Activated CD4-positive, alpha-beta T cell treated with anti-CD3 and anti-CD28 coated beads for 4 hours (primary cell): ENCODE data around the gene DBNL.

Source experiments
- DNase-seq, 2 donors: peaks; one replicate each; pipeline ENCODE4 v3.0.0-alpha.2; 2020

Gene DBNL

GRCh38 chr7:44079331-44080021 lies 35.0 kb downstream of the DBNL start:
- DNase-seq, result no peak

- DNase-seq, result no peak
Measured at GRCh38 chr7:44080118-44080517, 35.6 kb downstream of the DBNL start.

DNA sequence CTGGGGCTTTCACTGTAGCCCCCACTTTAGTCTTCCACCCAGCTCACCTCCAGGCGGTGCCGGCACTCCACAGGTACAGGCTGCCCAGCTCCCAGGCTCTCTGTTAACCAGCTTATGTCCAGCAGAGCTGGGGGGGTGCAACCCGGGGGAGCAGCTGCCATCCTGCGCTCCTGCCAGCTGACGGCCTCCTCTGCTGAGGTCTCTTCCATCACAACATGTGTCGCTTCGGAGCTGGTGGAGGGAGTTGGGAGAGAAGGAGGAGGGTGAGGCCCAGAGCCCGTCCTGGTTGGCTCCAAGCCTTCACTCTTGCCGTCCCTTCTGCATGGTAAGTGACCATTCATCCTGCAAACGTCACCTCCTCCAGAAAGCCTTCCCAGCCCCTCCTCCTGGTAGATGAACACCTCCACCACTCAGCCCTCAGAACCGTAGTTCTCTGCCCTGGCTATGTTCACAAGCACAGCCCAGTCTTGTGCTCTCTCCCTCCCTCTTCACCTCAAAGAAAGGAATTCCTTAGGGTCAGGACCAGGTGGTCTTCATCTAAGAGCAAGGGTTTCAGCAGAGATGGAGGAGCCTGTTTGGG lies 36.3 kb downstream of the DBNL start:
- DNase-seq, result no peak

DNA sequence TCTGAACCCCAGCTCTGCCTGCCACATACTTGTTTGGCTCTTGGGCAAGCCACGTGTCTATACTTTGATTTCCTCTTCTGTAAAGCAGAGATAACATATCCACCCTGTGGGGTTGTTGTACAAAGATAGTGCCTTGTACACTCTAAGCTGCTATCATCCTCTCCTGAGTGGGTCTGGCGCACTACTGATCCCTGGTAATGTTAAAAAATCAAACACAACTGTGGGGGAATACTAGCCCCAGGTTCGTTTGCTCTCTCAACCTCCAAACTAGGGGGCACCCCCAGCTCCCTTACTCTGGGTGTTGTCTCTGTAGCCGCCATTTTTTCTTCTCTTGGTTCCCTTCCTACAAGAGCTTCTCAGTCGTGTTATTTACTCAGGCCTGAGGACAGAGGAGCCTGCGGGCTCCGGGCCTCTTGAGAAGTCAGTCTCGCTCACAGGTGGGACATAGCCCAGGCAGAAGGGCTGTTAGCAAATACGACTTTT lies 36.8 kb downstream of the DBNL start:
- DNase-seq, result peak; percentile 22 to 23

GRCh38 chr7:44082541-44083207 lies 38.2 kb downstream of the DBNL start:
- DNase-seq, result peak; percentile 96 to 99

DNA sequence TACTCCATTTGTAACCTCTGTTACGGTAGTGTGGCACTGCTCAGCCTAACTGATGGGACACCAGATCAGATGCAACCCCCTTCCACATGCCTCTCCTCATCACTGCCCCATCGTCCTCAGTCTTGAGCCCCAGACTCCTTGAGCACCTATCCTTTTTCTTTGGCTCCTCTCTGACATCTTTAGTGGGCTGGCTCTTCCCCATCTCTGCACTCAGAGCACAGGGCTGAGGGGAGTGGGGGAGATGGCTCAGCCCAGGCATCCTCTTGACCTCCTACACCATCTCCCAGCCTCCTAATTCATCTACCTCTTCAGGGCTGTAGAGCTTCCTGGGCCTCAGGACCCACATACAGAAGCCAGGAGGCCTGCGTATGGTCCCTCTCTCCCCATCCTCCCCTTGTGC lies 39.3 kb downstream of the DBNL start:
- no peak for DNase-seq

- DNase-seq, result no peak
Measured at GRCh38 chr7:44084701-44085100, 40.2 kb downstream of the DBNL start.

DNA sequence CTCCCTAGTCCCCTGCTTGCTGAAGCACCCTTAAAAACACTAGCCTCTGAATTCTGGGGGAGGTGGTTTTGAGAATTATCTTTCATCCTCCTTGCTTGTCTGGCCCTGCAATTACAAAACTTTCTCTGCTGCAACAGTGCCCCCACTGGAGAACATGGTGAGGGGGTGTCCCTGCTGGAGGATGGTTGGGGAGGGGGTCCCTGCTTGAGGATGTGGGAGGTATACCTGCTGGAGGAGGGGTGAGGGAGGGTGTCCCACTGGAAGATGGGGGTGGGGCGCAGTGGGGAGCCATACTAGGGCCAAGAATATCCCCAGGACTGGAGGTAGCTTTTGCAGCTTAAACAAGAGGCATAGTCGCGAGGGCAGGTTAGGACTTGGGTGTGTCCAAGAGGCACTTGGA lies 41.0 kb downstream of the DBNL start:
- no peak for DNase-seq

DNA sequence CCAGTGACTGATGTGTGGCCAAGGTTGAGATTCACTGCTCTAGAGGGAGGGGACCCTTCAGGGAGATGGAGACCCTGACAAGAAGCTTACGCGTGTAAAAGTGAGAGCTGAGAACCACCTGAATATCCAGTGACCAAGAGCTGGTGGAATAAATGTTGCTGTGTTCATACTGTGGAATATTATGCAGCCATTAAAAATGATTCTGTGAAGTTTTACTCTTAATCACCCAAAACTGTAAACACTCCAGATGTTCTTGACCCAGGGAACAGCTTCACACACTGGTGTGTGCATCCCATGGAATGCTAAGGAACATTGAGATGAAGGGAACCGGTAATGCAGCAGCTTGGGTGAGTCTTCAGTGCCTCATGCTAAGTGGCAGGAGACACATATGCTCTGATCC lies 42.1 kb downstream of the DBNL start:
- DNase-seq, result no peak

DNA sequence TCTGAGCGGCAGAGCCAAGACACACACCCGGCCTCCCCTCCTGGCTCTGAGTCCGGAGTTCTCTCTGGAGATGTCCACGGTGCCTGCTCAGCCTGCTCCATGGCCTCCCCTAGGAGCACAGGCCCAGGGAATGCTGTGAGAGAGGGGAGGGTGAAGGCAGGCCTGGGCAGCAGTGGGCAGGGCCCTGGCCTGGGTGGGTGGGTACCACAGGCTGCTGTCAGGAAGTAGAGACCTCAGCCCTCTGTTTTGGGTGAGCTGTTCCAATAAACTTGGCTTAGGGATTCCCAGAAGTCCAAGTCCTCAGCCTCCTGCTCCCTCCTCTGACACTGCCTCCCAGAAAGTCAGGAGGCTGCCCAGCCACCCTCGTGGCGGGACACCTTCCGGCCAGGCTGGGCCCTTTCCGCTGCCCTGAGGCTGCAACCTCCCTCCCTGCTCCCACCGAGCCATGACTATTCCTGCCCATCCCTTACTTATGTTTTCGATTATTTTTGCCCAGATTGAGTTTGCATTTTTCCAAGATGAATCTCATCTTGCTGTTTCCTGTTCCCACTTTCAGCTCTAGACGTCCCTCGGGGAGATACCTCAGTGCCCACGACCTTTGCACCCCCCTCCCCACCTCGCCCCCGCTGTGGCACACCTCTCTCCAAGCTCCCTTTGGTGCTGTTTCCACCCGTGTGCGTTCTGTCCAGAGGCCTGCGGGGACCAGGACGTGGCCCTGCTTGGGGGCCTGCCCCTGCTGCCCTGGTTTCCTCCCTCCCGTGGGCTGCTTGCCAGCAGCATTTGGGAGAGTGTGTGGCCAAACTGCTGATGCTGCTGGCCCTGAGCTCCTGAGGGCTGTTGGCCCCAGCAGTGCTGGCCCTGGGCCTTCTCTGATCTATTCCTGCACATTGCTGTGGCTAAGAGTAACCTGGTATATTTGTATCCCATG lies 43.7 kb downstream of the DBNL start:
- no peak for DNase-seq

GRCh38 chr7:44093102-44093641 lies 48.7 kb downstream of the DBNL start:
- DNase-seq, result no peak

GRCh38 chr7:44094365-44094764 lies 49.9 kb downstream of the DBNL start:
- no peak for DNase-seq

DNA sequence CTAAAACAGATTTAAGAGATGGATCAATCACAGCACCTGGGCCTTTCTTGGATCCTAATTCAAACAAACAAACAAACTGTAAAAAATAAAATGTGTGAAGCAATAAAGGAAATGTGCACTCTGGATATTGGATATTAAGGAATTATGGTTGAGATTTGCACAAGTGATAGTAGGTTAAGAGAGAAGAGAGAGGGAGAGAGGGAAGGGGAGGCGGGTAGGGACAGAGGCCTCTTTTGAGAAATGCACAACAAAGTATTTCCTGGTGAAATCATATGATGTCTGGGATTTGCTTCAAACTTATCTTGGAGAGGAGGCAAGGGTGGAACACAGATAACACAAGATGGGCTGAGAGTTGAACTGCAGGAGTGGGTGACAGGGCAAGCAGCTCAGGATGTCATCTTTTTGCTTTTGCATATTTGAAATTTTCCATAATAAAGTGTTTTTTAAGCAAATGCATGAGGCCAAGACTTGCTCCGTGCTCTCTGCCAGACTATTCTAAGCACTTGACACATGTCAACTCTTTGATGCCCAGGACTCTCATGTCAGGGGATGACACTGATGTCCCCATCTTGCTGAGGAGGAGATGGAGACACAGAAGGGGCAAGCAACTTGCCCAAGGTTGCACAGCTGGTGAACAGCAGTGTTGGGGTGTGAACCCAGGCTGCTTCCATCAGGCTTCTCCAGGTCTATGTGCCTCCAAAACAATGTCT lies 50.5 kb downstream of the DBNL start:
- no peak for DNase-seq

- no peak for DNase-seq
Measured at GRCh38 chr7:44095781-44096180, 51.3 kb downstream of the DBNL start.

GRCh38 chr7:44096326-44096881 lies 51.9 kb downstream of the DBNL start:
- DNase-seq, result no peak

DNA sequence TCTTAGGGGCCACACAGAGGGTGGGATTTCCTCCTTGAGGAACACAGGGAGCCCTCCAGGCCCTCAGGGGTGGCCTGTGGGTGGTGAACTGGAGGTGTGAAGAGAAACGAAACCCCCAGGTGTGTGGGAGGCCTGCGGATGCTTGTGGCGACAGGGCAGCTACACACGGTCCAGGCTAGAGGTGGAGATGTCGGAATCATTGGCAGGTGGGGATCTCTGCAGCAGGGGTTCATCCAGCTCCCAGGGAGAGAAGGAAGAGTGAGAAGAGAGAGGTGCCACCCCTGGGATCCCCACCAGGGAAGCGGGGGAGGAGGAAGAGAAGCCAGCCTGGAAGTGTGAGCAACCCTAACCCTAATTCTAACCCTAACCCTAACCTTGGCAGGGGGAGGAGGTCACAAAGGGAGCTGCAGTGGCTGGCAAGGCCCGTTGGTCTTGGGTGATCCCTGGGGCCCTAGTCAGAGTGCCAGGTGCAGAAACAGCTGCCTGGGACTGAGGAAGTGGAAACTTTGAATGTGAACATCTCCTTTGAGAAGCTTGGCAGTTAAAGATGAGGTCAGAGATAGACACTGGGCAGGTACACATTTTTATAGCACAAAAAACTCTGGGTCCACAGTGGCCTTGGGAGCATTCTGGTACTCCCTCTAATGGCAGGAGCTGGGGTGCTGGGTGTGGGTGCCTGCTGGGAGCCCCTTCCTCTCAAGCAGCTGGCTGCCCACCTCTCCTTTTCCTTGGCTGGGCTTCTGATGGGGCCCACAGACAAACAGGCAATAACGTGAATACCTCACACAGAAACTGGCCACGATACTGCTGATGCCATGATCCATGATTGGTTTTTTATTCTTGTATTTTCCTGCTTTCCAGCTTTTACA lies 52.8 kb downstream of the DBNL start:
- no peak for DNase-seq

DNA sequence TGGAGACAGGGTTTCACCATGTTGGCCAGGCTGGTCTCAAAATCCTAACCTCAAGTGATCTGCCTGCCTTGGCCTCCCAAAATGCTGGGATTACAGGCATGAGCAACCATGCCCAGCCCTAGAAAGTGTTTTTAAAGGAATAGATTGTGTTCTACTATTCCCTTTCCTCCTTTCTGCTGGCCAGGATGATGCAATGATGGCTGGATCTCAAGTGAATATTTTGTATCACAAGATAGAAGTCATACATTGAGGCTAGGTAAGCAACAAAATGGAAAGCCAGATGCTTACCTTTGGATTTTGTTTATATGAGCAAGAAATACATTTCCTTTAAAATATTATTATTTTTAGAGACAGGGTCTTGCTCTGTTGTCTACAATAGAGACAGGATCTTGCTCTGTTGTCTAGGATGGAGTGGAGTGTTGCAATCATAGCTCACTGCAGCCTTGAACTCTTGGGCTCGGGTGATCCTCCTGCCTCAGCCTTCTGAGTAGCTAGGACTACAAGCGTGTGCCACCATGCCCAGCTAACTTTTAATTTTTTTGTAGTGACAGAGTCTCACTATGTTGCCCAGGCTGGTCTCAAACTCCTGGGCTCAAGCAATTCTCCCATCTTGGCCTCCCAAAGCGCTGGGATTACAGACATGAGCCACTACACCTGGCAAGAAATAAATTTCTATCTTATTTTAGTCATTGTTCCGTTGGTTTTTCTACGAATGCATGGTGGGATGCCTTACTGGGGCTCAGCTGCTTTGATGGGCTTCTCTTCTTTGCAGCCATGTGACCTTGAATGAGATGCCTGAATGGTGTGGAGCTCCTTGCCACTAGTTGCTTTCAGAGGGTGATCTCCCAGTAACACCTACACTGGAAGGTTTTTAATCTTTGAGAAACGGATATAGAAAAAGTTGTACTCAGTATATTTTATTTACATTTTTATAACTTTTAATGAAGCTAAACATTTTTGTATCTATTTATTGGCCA lies 53.9 kb downstream of the DBNL start:
- no peak for DNase-seq

GRCh38 chr7:44099669-44100068 lies 55.2 kb downstream of the DBNL start:
- DNase-seq, result no peak

DNA sequence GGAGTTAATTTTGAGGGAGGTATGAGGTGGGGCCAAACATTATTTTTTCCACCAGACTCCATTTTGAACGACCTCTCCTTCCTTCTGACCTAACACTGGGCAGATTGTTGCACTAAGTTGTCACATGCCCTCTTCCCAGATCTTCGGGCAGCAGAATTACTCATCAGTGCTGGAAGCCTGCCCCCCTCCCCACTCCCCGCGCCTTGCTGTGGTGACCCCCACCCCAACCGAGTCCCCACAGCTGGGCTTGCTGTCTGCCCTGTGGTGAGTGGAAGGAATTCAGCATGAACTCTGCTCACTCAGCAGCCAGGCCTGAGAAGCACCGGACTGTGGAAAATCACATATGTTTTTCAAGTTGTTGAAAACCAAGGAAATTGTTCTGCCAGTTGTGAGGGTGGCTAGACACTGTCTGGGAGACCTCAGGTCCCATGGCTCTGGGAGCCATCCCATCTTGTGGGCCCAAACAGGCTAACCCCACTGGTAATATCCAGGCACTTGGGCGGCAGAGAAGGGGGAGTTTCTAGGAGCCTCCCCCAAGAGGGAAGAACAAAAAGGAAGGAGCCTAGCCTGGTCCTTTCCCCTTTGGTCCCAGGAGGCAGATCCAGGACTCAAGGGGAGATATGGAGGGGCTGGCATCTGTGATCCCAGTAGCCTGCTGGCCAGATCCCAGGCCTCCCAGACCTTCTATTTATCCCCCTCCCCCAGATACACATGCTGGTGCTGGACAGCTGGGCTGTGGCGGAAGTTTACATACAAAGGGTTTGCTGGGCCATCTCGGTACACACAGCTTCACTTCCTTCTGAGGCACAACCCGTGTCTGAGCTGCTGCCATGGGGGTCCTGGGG lies 56.2 kb downstream of the DBNL start:
- DNase-seq, result no peak
